ENCODE results near the gene PDE4A.
"Not testable (repeated sequence)": the region's sequence is repeated elsewhere in the genome, so short reads cannot be mapped to it uniquely, and the experiment has no call there.

GRCh38 chr19:10399340-10399739 lies 21.0 kb upstream of the PDE4A start:
- not testable (repeated sequence) for TF ChIP-seq ETS1 (IDR thresholded peaks at IDR 0.05); CTCF (conservative IDR thresholded peaks at IDR 0.05; ENCODE audit: low read depth in 2 of 2); EZH2phosphoT487 (IDR thresholded peaks at IDR 0.05; ENCODE audit: unreplicated experiment); POLR2AphosphoS5 (IDR thresholded peaks at IDR 0.05; ENCODE audit: low read depth); JUNB (IDR thresholded peaks at IDR 0.05; ENCODE audit: unreplicated experiment); EZH2 (IDR thresholded peaks at IDR 0.05; ENCODE audit: low read depth, unreplicated experiment); REST (IDR thresholded peaks at IDR 0.05; ENCODE audit: unreplicated experiment); CREB1 (CRISPR knock-in tag; IDR thresholded peaks at IDR 0.05; ENCODE audit: low read depth); ZNF462 (CRISPR knock-in tag; IDR thresholded peaks at IDR 0.05); STAT1 (IDR thresholded peaks at IDR 0.05; ENCODE audit: unreplicated experiment); ZNF114 (CRISPR knock-in tag; IDR thresholded peaks at IDR 0.05); ZNF331 (CRISPR knock-in tag; IDR thresholded peaks at IDR 0.05; ENCODE audit: low read depth); NANOG (IDR thresholded peaks at IDR 0.05; ENCODE audit: borderline replicate concordance)

All from GM23338 (cell line).